Panc1 (cell line): Measurements from ENCODE around the gene ALPK3. TPM values are rescaled to one million over a fixed set of nuclear protein-coding genes. Genes with fewer than 3 reads are reported as not detected.
"Not testable (repeated sequence)": the region's sequence is repeated elsewhere in the genome, so short reads cannot be mapped to it uniquely, and the experiment has no call there.

Experiments used
- ATAC-seq: fragments of 200-7000 bp; cut with Tn5 transposase; 2 replicates; pipeline ENCODE4 v1.9.1; 2020; ENCODE audit warnings: mild to moderate bottlenecking, moderate library complexity
- BruUV-seq: library from RNA; stranded (reverse); fragments of 400-500 nt; replicated peaks from 2 replicates; lab custom pipeline; 2021; lab: Mats Ljungman, UMichigan
- CTCF ChIA-PET: fragments of 300-600 bp; sonication (Branson Sonifier 250); formaldehyde crosslinking; loops from one replicate; lab custom pipeline; 2022; ENCODE audit warnings: antibody characterized with exemption; lab: Charles Lee
- POLR2A ChIA-PET: fragments of 300-600 bp; sonication (Branson Sonifier 250); formaldehyde crosslinking; loops from one replicate; lab custom pipeline; 2022; ENCODE audit warnings: antibody characterized with exemption; lab: Charles Lee
- DNase-seq: peaks from one replicate; pipeline ENCODE4 v3.0.0-alpha.2; 2010; ENCODE audit warnings: low read depth, low spot score
- H3K27ac ChIP-seq: 2 replicates; pipeline ENCODE4 v1.5.1; 2011; ENCODE audit warnings: mild to moderate bottlenecking, low read length, inconsistent platforms
- H3K27me3 ChIP-seq: fragments of 200-500 bp; sonication (Bioruptor generic); 2 replicates; pipeline ENCODE4 v1.6.0; 2014; ENCODE audit warnings: low read length, inconsistent platforms; ENCODE audit not compliant: control insufficient read depth, insufficient read depth
- H3K36me3 ChIP-seq: fragments of 200-500 bp; sonication (Bioruptor generic); 2 replicates; pipeline ENCODE4 v1.5.1; 2014; ENCODE audit warnings: inconsistent platforms, mild to moderate bottlenecking, low read length, moderate library complexity; ENCODE audit not compliant: control insufficient read depth, insufficient read depth
- H3K4me1 ChIP-seq: 2 replicates; pipeline ENCODE4 v1.5.1; 2011; ENCODE audit warnings: inconsistent platforms, mild to moderate bottlenecking, low read length, moderate library complexity; ENCODE audit not compliant: control insufficient read depth, insufficient read depth
- H3K4me3 ChIP-seq, 2 experiments: 2 replicates each; pipeline ENCODE4 v1.5.1; 2011 to 2012; ENCODE audit warnings: low read depth in 2 of 2, low read length in 2 of 2, mild to moderate bottlenecking in 2 of 2, inconsistent platforms in 1 of 2, moderate library complexity in 1 of 2
- H3K9me3 ChIP-seq: fragments of 200-500 bp; sonication (Bioruptor generic); 2 replicates; pipeline ENCODE4 v1.5.1; 2014; ENCODE audit warnings: low read depth, mild to moderate bottlenecking, inconsistent platforms, low read length, moderate library complexity; ENCODE audit not compliant: control insufficient read depth, insufficient read depth
- CTCF ChIP-seq: fragments of 450-650 bp; IDR thresholded peaks from 2 replicates; pipeline ENCODE4 v1.5.1; 2017; ENCODE audit warnings: mild to moderate bottlenecking
- POLR2AphosphoS5 ChIP-seq: IDR thresholded peaks from 2 replicates; pipeline ENCODE4 v1.6.1; 2012; ENCODE audit warnings: mild to moderate bottlenecking, low read depth, low read length, moderate library complexity
- SIN3A ChIP-seq: IDR thresholded peaks from 2 replicates; pipeline ENCODE4 v1.6.1; 2012; ENCODE audit warnings: low read depth, mild to moderate bottlenecking, low read length, moderate library complexity, borderline replicate concordance; ENCODE audit not compliant: insufficient read depth
- TCF7L2 ChIP-seq: IDR thresholded peaks from 2 replicates; pipeline ENCODE4 v1.6.1; 2011; ENCODE audit warnings: mild to moderate bottlenecking, low read depth, low read length, inconsistent platforms
- in situ Hi-C: cut with HindIII; loops from 2 replicates; pipeline ENCODE4 v1.10.0; 2016; ENCODE audit warnings: low sequenced_read_pairs, low pct_unique_long_range_greater_than_20kb
- intact Hi-C: fragments of 100-400 bp; cut with micrococcal nuclease; formaldehyde crosslinking; loops from one replicate; pipeline ENCODE4 v1.10.0; 2022; ENCODE audit not compliant: unreplicated experiment
- total RNA-seq: library from RNA; stranded (reverse); gene quantifications from one replicate; pipeline ENCODE4 v1.2.1, GENCODE V29; 2021; ENCODE audit not compliant: unreplicated experiment
- TF ChIP-seq, protein P1 (sequence below), 2 experiments: IDR thresholded peaks; 2 replicates each; pipeline ENCODE4 v1.6.1; 2011 to 2012; ENCODE audit warnings: low read depth in 2 of 2, control low read depth in 1 of 2, low read length in 1 of 2, mild to moderate bottlenecking in 1 of 2, moderate library complexity in 1 of 2; ENCODE audit not compliant: insufficient read depth in 1 of 2

ALPK3 gene
- total RNA-seq, 1 experiment from 2014 or later = 1.0 TPM

GRCh38 chr15:84844964-84845363, 27.8 kb downstream of the ALPK3 start:
- Histone ChIP-seq H3K4me1 (no peaks in the 10 kb centered on the region), H3K4me3 (no peak overlapping the region), H3K27me3 (no peaks in the 10 kb centered on the region), H3K9me3 (peaks cover 10% of the 10 kb centered on the region), H3K36me3 (no peaks in the 10 kb centered on the region), H3K27ac (no peak overlapping the region)
- CTCF ChIA-PET = interaction anchor here (0.6 kb wide), 2 partner anchors 34 to 40 kb away, joined by 3 to 4 read pairs; no protein-coding TSS in a partner anchor
- no TSS peak for BruUV-seq
- DNase-seq (no peak), ATAC-seq (no peak)
- intact Hi-C loops (loop anchor here (1.0 kb wide), 1 partner anchor 83 kb away; no protein-coding TSS in a partner anchor), in situ Hi-C loops (no loop called here)
- no peak for TF ChIP-seq CTCF
- no peak for TF ChIP-seq SIN3A
- TF ChIP-seq TCF7L2 = no peak
- TF ChIP-seq POLR2AphosphoS5 = no peak
- TF ChIP-seq, protein P1, sequence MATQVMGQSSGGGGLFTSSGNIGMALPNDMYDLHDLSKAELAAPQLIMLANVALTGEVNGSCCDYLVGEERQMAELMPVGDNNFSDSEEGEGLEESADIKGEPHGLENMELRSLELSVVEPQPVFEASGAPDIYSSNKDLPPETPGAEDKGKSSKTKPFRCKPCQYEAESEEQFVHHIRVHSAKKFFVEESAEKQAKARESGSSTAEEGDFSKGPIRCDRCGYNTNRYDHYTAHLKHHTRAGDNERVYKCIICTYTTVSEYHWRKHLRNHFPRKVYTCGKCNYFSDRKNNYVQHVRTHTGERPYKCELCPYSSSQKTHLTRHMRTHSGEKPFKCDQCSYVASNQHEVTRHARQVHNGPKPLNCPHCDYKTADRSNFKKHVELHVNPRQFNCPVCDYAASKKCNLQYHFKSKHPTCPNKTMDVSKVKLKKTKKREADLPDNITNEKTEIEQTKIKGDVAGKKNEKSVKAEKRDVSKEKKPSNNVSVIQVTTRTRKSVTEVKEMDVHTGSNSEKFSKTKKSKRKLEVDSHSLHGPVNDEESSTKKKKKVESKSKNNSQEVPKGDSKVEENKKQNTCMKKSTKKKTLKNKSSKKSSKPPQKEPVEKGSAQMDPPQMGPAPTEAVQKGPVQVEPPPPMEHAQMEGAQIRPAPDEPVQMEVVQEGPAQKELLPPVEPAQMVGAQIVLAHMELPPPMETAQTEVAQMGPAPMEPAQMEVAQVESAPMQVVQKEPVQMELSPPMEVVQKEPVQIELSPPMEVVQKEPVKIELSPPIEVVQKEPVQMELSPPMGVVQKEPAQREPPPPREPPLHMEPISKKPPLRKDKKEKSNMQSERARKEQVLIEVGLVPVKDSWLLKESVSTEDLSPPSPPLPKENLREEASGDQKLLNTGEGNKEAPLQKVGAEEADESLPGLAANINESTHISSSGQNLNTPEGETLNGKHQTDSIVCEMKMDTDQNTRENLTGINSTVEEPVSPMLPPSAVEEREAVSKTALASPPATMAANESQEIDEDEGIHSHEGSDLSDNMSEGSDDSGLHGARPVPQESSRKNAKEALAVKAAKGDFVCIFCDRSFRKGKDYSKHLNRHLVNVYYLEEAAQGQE (IDR thresholded peaks at IDR 0.05; ENCODE audit: insufficient read depth in 1 of 2, low read depth in 2 of 2, low read length in 1 of 2) = no peak
- POLR2A ChIA-PET = interaction anchor here (0.7 kb wide), 1 partner anchor 34 kb away, joined by 4 read pairs; no protein-coding TSS in a partner anchor

DNA sequence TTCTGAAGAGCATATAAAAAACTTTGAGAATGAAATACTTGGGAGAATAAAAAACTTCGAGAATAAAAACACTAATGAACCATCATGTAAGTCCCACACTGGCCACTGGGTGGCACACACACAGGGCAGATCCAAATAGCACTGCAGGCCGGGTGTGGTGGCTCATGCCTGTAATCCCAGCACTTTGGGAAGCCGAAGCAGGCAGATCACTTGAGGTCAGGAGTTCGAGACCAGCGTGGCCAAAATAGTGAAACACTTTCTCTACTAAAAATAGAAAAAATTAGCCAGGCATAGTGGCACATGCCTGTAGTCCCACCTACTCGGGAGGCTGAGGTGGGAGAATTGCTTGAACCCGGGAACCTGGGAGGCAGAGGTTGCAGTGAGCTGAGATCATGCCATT, 28.5 kb downstream of the ALPK3 start:
- CTCF ChIA-PET, H3K4me3 ChIP-seq, in situ Hi-C loops, H3K36me3 ChIP-seq, H3K4me1 ChIP-seq, BruUV-seq, H3K27ac ChIP-seq, H3K27me3 ChIP-seq, H3K9me3 ChIP-seq: not testable (repeated sequence)
- POLR2A ChIA-PET = interaction anchor here (0.7 kb wide), 1 partner anchor 33 kb away, joined by 4 read pairs; no protein-coding TSS in a partner anchor
- peak; percentile 82; the same call in 1 of the 2 replicates for ATAC-seq
- peak; percentile 89 for TF ChIP-seq CTCF
- intact Hi-C loops = loop anchor here (1.0 kb wide), 1 partner anchor 83 kb away; no protein-coding TSS in a partner anchor
- DNase-seq = peak; percentile 22
